CD4-positive, alpha-beta T cell (primary cell): ENCODE measurements around the gene MICALL2. TPM values are rescaled to one million over a fixed set of nuclear protein-coding genes. Genes with fewer than 3 reads are reported as not detected.

Experiments used
- ATAC-seq: fragments of 200-7000 bp; cut with Tn5 transposase; one replicate; pipeline ENCODE4 v1.10.0; 2022; ENCODE audit warnings: mild to moderate bottlenecking; ENCODE audit not compliant: poor library complexity
- CTCF ChIA-PET: fragments of 350-600 bp; sonication (Branson Sonifier 250); formaldehyde crosslinking; loops from one replicate; lab custom pipeline; 2021; ENCODE audit warnings: antibody characterized with exemption, inconsistent platforms; lab: Charles Lee
- POLR2A ChIA-PET: fragments of 350-600 bp; sonication (Branson Sonifier 250); formaldehyde crosslinking; loops from one replicate; lab custom pipeline; 2021; ENCODE audit warnings: antibody characterized with exemption, inconsistent platforms; lab: Charles Lee
- DNase-seq, 14 experiments: peaks; one replicate each; pipeline ENCODE4 v3.0.0-alpha.2; 2013 to 2020; ENCODE audit warnings: mixed read lengths in 2 of 14
- H3K27ac ChIP-seq, 2 donors: one replicate each; pipeline versions ENCODE4 v1.5.1 to v1.7.0; 2013; ENCODE audit warnings: low read length in 2 of 2, low read depth in 1 of 2, mild to moderate bottlenecking in 1 of 2
- H3K27me3 ChIP-seq, 2 experiments: 1 replicate in 1 of 2; 2 replicates in 1 of 2; pipeline versions ENCODE4 v1.6.1 to v1.7.0; 2013; ENCODE audit warnings: low read length in 2 of 2, control low read depth in 1 of 2, mild to moderate bottlenecking in 1 of 2, moderate library complexity in 1 of 2; ENCODE audit not compliant: insufficient read depth in 2 of 2, control insufficient read depth in 1 of 2
- H3K36me3 ChIP-seq: one replicate; pipeline ENCODE4 v1.6.1; 2013; ENCODE audit warnings: low read length, control low read depth; ENCODE audit not compliant: insufficient read depth
- H3K4me1 ChIP-seq: one replicate; pipeline ENCODE4 v1.6.1; 2013; ENCODE audit warnings: low read length, control low read depth; ENCODE audit not compliant: insufficient read depth
- H3K4me3 ChIP-seq: one replicate; pipeline ENCODE4 v1.5.1; 2013; ENCODE audit warnings: mild to moderate bottlenecking, low read length, moderate library complexity
- H3K9me3 ChIP-seq, 2 experiments: 1 replicate in 1 of 2; 2 replicates in 1 of 2; pipeline versions ENCODE4 v1.6.1 to v1.7.0; 2013; ENCODE audit warnings: low read length in 2 of 2, mild to moderate bottlenecking in 2 of 2, control low read depth in 1 of 2, moderate library complexity in 1 of 2; ENCODE audit not compliant: control insufficient read depth in 1 of 2, insufficient read depth in 1 of 2
- H3K27ac Mint-ChIP-seq: one replicate; pipeline ENCODE4 v1.8.0; 2020; ENCODE audit warnings: mixed read lengths
- H3K27me3 Mint-ChIP-seq: one replicate; pipeline ENCODE4 v1.8.0; 2021; ENCODE audit warnings: mixed read lengths
- H3K36me3 Mint-ChIP-seq: one replicate; pipeline ENCODE4 v1.8.0; 2021; ENCODE audit warnings: low read depth, mixed read lengths
- H3K4me1 Mint-ChIP-seq: one replicate; pipeline ENCODE4 v1.8.0; 2021; ENCODE audit warnings: low read depth, mixed read lengths
- H3K4me3 Mint-ChIP-seq: one replicate; pipeline ENCODE4 v1.8.0; 2020; ENCODE audit warnings: mild to moderate bottlenecking, mixed read lengths
- H3K9me3 Mint-ChIP-seq: one replicate; pipeline ENCODE4 v1.8.0; 2020; ENCODE audit warnings: mixed read lengths
- intact Hi-C, 2 experiments: fragments of 100-400 bp; cut with DNase I in 1 of 2; cut with micrococcal nuclease in 1 of 2; formaldehyde crosslinking; loops; one replicate each; pipeline versions ENCODE4 v1.15.1 to v1.9.0; 2023 to 2025; cut with DNase I, micrococcal nuclease
- total RNA-seq, 174 experiments: library from RNA in 2 of 174; stranded (reverse) in 2 of 174; gene quantifications; one replicate each; pipeline ENCODE4 v1.2.3 and lab custom pipeline; 2021 to 2026
- TF ChIP-seq, protein P1 (sequence below): fragments of 200-600 bp; IDR thresholded peaks from one replicate; pipeline ENCODE4 v1.8.0; 2022; ENCODE audit warnings: antibody characterized with exemption, mild to moderate bottlenecking

The MICALL2 gene
- total RNA-seq, 2 experiments from 2014 or later, result 1.9 to 2.2 TPM

DNA sequence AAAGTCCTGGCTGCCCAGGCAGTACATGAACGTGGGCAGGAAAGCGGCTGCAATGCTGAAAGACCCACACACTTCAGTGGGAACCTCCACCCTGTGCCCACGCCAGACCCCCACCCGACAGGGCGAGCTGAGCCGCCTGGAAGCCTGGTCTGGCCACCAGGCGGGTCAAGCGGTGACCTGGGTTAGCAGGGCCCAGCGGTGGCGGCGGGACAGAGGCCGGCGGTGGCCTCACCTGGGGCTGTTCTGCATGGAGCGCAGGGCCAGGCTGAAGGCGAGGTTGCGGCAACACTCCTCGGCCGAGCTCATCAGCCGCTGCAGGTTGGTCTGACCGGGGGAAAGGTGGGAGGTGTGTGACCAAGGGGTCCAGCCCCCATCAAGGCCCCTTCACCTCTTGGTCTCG lies 11.6 kb upstream of the MICALL2 start:
- no peak for ATAC-seq
- H3K4me3 ChIP-seq, result no peak overlapping the region
- H3K27ac ChIP-seq, result no peak overlapping the region
- Mint-ChIP-seq H3K4me1 (peaks cover 16% of the 10 kb centered on the region), H3K4me3 (no peak overlapping the region), H3K36me3 (peaks cover 17% of the 10 kb centered on the region), H3K27me3 (no peaks in the 10 kb centered on the region), H3K27ac (no peak overlapping the region), H3K9me3 (no peaks in the 10 kb centered on the region)
- no peaks in the 10 kb centered on the region for H3K27me3 ChIP-seq
- peaks cover 18% of the 10 kb centered on the region for H3K4me1 ChIP-seq
- ChIA-PET POLR2A (no interaction called here), CTCF (no interaction called here)
- TF ChIP-seq, protein P1, sequence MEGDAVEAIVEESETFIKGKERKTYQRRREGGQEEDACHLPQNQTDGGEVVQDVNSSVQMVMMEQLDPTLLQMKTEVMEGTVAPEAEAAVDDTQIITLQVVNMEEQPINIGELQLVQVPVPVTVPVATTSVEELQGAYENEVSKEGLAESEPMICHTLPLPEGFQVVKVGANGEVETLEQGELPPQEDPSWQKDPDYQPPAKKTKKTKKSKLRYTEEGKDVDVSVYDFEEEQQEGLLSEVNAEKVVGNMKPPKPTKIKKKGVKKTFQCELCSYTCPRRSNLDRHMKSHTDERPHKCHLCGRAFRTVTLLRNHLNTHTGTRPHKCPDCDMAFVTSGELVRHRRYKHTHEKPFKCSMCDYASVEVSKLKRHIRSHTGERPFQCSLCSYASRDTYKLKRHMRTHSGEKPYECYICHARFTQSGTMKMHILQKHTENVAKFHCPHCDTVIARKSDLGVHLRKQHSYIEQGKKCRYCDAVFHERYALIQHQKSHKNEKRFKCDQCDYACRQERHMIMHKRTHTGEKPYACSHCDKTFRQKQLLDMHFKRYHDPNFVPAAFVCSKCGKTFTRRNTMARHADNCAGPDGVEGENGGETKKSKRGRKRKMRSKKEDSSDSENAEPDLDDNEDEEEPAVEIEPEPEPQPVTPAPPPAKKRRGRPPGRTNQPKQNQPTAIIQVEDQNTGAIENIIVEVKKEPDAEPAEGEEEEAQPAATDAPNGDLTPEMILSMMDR, result no peak
- intact Hi-C loops, result loop anchor here in 1 of 2 experiments (2.0 kb wide), 1 partner anchor 14 kb away; no protein-coding TSS in a partner anchor
- H3K36me3 ChIP-seq, result peaks cover 41% of the 10 kb centered on the region
- H3K9me3 ChIP-seq, result no peaks in the 10 kb centered on the region
- DNase-seq, result no peak

DNA sequence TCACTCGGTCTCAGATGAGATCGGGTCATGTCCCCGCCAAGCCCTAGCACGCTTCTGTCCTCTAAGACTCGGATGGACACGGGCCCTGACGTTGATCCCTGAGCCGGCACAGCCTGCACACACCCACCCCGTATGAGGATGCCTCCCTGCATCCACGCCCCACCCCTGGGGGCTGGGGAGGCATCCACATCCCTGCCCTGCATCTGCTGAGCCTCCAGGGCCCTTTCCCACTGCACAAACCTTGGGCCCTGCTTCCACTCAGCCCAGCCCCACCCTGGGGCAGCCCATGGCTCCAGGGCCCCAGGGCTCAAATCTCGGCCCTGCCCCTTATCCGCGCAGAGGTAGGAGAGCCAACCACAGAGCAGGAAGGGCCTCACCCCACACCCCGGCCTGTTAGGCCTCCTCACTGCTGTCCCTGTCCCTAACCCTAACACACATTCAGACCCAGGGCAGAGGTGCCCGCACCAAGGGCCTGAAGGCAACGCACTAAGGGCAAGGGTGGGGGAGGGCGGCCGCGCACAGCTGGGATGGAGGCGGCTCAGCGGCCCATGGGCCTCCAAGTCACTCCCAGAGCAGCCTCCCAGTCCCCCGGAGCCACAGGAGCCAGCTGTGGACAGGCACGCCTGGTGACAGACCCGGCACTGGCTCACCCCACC lies 9.5 kb upstream of the MICALL2 start:
- Histone ChIP-seq H3K36me3 (peaks cover 40% of the 10 kb centered on the region), H3K4me3 (no peak overlapping the region), H3K27me3 (no peaks in the 10 kb centered on the region), H3K9me3 (no peaks in the 10 kb centered on the region), H3K4me1 (peaks cover 4% of the 10 kb centered on the region), H3K27ac (peak overlapping the region in 1 of 2 donors; percentile 13)
- DNase-seq (no peak), ATAC-seq (no peak)
- no peak overlapping the region for H3K4me3 Mint-ChIP-seq
- H3K36me3 Mint-ChIP-seq, result peaks cover 7% of the 10 kb centered on the region
- H3K4me1 Mint-ChIP-seq, result peaks cover 2% of the 10 kb centered on the region
- intact Hi-C loops, result no loop called here
- no peak overlapping the region for H3K27ac Mint-ChIP-seq
- ChIA-PET CTCF (no interaction called here), POLR2A (no interaction called here)
- H3K27me3 Mint-ChIP-seq, result no peaks in the 10 kb centered on the region
- TF ChIP-seq, protein P1, result no peak
- H3K9me3 Mint-ChIP-seq, result no peaks in the 10 kb centered on the region

DNA sequence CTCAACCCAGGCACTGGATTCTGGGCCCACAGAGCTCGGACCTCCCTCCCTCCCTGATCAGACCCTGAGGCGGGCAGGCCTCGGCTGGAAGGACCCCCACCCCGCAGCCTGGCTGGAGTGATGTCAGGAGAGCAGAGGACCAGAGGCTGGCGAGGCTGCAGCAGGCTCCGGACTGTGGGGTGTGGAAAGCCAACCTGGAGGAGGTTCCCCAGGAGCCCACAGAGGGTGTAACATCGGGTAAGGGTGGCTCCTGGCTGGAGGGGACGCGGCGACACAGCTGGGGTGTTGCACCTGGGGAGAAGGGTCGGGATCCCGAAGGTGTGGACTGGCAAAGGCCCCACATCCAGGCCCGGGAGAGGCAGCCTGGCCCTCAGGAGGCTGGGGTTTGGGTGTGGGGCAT lies 8.9 kb upstream of the MICALL2 start:
- Histone ChIP-seq H3K27ac (no peak overlapping the region), H3K4me1 (no peaks in the 10 kb centered on the region), H3K36me3 (peaks cover 34% of the 10 kb centered on the region), H3K27me3 (no peaks in the 10 kb centered on the region), H3K9me3 (no peaks in the 10 kb centered on the region), H3K4me3 (no peak overlapping the region)
- intact Hi-C loops, result no loop called here
- H3K9me3 Mint-ChIP-seq, result no peaks in the 10 kb centered on the region
- no peak for ATAC-seq
- peaks cover 5% of the 10 kb centered on the region for H3K36me3 Mint-ChIP-seq
- no peak for DNase-seq
- CTCF ChIA-PET, result no interaction called here
- H3K27me3 Mint-ChIP-seq, result no peaks in the 10 kb centered on the region
- POLR2A ChIA-PET, result no interaction called here
- H3K4me1 Mint-ChIP-seq, result no peaks in the 10 kb centered on the region
- H3K27ac Mint-ChIP-seq, result no peak overlapping the region
- H3K4me3 Mint-ChIP-seq, result no peak overlapping the region
- TF ChIP-seq, protein P1, result no peak
